Measurements from ENCODE around the gene RPL21. TPM values are rescaled to one million over a fixed set of nuclear protein-coding genes. Genes with fewer than 3 reads are reported as not detected.

Gene RPL21
- total RNA-seq, 1 experiment from 2014 or later = 1,158 TPM

DNA sequence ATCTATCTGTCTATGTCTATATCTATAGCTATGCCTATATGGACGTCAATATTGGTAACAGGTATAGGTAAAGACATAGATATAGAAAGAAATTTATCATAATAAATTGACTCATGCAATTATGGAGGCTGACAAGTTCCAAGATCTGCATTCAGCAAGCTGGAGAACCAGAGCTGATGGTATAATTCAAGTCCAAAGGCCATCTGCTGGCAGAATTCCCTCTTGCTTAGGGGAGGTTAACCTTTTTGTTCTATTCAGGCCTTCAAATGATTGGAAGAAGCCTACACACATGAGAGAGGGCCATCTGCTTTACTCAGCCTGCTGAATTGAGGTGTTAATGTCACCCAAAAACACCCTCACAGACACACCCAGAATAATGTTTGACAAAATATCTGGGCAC, 30.1 kb downstream of the RPL21 start:
- POLR2A ChIA-PET = no interaction called here
- intact Hi-C loops (cut with micrococcal nuclease; ENCODE audit: unreplicated experiment) = no loop called here
- H3K4me3 ChIP-seq (ENCODE audit: low read depth, low read length) = no peak overlapping the region
- no TSS peak for BruUV-seq (replicated peaks)
- no peaks in the 10 kb centered on the region for H3K27me3 ChIP-seq (replicated peaks; ENCODE audit: control insufficient read depth, insufficient read depth, low read length)
- CTCF ChIA-PET = interaction anchor here (1.1 to 2.3 kb wide), 4 partner anchors 10 to 334 kb away, joined by 4 to 10 read pairs (median 7); partner anchors contain the start of gene RASL11A
- H3K9me3 ChIP-seq = no peaks in the 10 kb centered on the region
- no peak overlapping the region for H3K27ac Mint-ChIP-seq (ENCODE audit: unreplicated experiment)
- H3K36me3 Mint-ChIP-seq (ENCODE audit: insufficient read depth, unreplicated experiment) = peaks cover 5% of the 10 kb centered on the region
- no peaks in the 10 kb centered on the region for H3K4me1 Mint-ChIP-seq (ENCODE audit: low read depth, unreplicated experiment)
- H3K36me3 ChIP-seq (ENCODE audit: control insufficient read depth, insufficient read depth, low read length) = no peaks in the 10 kb centered on the region
- TF ChIP-seq, protein P1, sequence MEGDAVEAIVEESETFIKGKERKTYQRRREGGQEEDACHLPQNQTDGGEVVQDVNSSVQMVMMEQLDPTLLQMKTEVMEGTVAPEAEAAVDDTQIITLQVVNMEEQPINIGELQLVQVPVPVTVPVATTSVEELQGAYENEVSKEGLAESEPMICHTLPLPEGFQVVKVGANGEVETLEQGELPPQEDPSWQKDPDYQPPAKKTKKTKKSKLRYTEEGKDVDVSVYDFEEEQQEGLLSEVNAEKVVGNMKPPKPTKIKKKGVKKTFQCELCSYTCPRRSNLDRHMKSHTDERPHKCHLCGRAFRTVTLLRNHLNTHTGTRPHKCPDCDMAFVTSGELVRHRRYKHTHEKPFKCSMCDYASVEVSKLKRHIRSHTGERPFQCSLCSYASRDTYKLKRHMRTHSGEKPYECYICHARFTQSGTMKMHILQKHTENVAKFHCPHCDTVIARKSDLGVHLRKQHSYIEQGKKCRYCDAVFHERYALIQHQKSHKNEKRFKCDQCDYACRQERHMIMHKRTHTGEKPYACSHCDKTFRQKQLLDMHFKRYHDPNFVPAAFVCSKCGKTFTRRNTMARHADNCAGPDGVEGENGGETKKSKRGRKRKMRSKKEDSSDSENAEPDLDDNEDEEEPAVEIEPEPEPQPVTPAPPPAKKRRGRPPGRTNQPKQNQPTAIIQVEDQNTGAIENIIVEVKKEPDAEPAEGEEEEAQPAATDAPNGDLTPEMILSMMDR (IDR thresholded peaks at IDR 0.05; ENCODE audit: insufficient read depth in 1 of 2, low read depth in 1 of 2, low read length in 1 of 2, severe bottlenecking in 1 of 2, unreplicated experiment in 1 of 2) = no peak
- H3K4me3 Mint-ChIP-seq (ENCODE audit: unreplicated experiment) = no peak overlapping the region
- H3K27me3 Mint-ChIP-seq (ENCODE audit: insufficient read depth, unreplicated experiment) = peaks cover 2% of the 10 kb centered on the region
- H3K9me3 Mint-ChIP-seq (ENCODE audit: unreplicated experiment) = no peaks in the 10 kb centered on the region
- H3K4me1 ChIP-seq = no peaks in the 10 kb centered on the region
- DNase-seq = no peak

DNA sequence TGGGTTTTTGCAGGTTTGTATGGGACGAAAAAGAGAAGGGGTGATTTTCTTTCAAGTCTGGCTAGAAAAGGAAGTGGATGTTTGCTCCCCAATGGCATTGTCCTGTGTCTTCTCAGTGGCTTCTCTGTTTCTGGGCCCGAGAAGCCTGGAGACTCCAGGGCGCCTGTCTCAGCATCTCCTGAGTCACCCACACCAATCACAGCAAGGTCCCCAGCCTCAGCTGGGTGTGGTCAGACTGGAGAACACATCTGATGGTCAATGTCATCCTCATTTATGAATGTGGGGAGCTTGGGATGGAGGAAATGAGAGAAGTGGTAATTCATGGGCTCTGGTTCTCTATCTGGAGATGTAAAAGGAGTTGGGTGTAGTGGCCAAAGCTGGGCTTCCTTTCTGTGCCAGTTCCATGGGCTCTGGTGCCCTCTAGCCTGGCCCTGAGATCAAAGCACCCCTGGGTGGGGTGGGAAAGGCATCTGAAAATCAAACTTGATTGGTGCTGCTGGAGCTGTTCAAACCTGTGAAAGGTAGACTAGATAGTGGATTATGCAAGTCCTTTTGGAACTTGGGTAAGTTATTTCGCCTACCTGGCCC, 32.6 kb downstream of the RPL21 start:
- POLR2A ChIA-PET = no interaction called here
- TF ChIP-seq, protein P1 (IDR thresholded peaks at IDR 0.05; ENCODE audit: insufficient read depth in 1 of 2, low read depth in 1 of 2, low read length in 1 of 2, severe bottlenecking in 1 of 2, unreplicated experiment in 1 of 2) = no peak
- Histone ChIP-seq H3K9me3 (no peaks in the 10 kb centered on the region), H3K27me3 (replicated peaks; ENCODE audit: control insufficient read depth, insufficient read depth, low read length) (no peaks in the 10 kb centered on the region), H3K36me3 (ENCODE audit: control insufficient read depth, insufficient read depth, low read length) (no peaks in the 10 kb centered on the region), H3K4me3 (ENCODE audit: low read depth, low read length) (no peak overlapping the region), H3K4me1 (no peaks in the 10 kb centered on the region)
- no peaks in the 10 kb centered on the region for H3K4me1 Mint-ChIP-seq (ENCODE audit: low read depth, unreplicated experiment)
- CTCF ChIA-PET = interaction anchor here (0.6 to 1.1 kb wide), 2 partner anchors 78 to 337 kb away, joined by 3 to 8 read pairs; no protein-coding TSS in a partner anchor
- H3K9me3 Mint-ChIP-seq (ENCODE audit: unreplicated experiment) = no peaks in the 10 kb centered on the region
- DNase-seq = peak in 1 of 2 experiments; percentile 23
- H3K4me3 Mint-ChIP-seq (ENCODE audit: unreplicated experiment) = no peak overlapping the region
- H3K27me3 Mint-ChIP-seq (ENCODE audit: insufficient read depth, unreplicated experiment) = no peaks in the 10 kb centered on the region
- BruUV-seq (replicated peaks) = no TSS peak
- H3K36me3 Mint-ChIP-seq (ENCODE audit: insufficient read depth, unreplicated experiment) = peaks cover 3% of the 10 kb centered on the region
- no peak overlapping the region for H3K27ac Mint-ChIP-seq (ENCODE audit: unreplicated experiment)
- intact Hi-C loops (cut with micrococcal nuclease; ENCODE audit: unreplicated experiment) = loop anchor here (2.0 kb wide), 1 partner anchor 75 kb away; no protein-coding TSS in a partner anchor

DNA sequence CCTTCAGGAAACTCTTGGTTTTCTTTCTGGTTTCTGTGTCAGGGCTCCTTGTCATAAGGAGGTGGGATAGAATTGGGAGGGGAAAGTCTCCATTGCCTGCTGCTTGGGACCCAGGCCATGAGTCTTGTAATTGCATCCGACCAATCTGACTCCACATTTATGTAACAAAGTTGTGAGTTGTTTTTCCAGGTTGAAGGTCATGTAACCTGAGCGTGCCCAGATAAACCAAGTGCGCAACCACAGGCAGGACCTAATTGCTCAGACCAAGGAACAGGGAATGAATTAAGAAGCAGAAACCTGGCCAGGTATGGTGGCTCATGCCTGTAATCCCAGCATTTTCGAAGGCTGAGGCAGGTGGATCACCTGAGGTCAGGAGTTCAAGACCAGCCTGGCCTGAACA, 37.0 kb downstream of the RPL21 start:
- no peaks in the 10 kb centered on the region for H3K4me1 Mint-ChIP-seq (ENCODE audit: low read depth, unreplicated experiment)
- TF ChIP-seq, protein P1 (IDR thresholded peaks at IDR 0.05; ENCODE audit: insufficient read depth in 1 of 2, low read depth in 1 of 2, low read length in 1 of 2, severe bottlenecking in 1 of 2, unreplicated experiment in 1 of 2) = no peak
- H3K36me3 Mint-ChIP-seq (ENCODE audit: insufficient read depth, unreplicated experiment) = no peaks in the 10 kb centered on the region
- no peaks in the 10 kb centered on the region for H3K27me3 ChIP-seq (replicated peaks; ENCODE audit: control insufficient read depth, insufficient read depth, low read length)
- DNase-seq = no peak
- H3K27me3 Mint-ChIP-seq (ENCODE audit: insufficient read depth, unreplicated experiment) = peaks cover 1% of the 10 kb centered on the region
- intact Hi-C loops (cut with micrococcal nuclease; ENCODE audit: unreplicated experiment) = no loop called here
- ChIA-PET POLR2A (no interaction called here), CTCF (no interaction called here)
- no peaks in the 10 kb centered on the region for H3K9me3 Mint-ChIP-seq (ENCODE audit: unreplicated experiment)
- H3K4me3 ChIP-seq (ENCODE audit: low read depth, low read length) = no peak overlapping the region
- H3K36me3 ChIP-seq (ENCODE audit: control insufficient read depth, insufficient read depth, low read length) = no peaks in the 10 kb centered on the region
- BruUV-seq (replicated peaks) = no TSS peak
- H3K9me3 ChIP-seq = no peaks in the 10 kb centered on the region
- H3K4me1 ChIP-seq = no peaks in the 10 kb centered on the region
- no peak overlapping the region for H3K27ac Mint-ChIP-seq (ENCODE audit: unreplicated experiment)
- no peak overlapping the region for H3K4me3 Mint-ChIP-seq (ENCODE audit: unreplicated experiment)
